Upper lobe of left lung (tissue), 6 donors: Measurements from ENCODE around the gene PCBP3. TPM values are rescaled to one million over a fixed set of nuclear protein-coding genes. Genes with fewer than 3 reads are reported as not detected.

Experiments
- ATAC-seq, 2 donors: fragments of 200-7000 bp; cut with Tn5 transposase; one replicate each; pipeline ENCODE4 v1.9.1; 2022; ENCODE audit warnings: mild to moderate bottlenecking in 2 of 2, moderate library complexity in 2 of 2; ENCODE audit not compliant: low FRiP score in 2 of 2
- DNase-seq, 2 donors: peaks; one replicate each; pipeline ENCODE4 v3.0.0-alpha.2; 2019 to 2020
- H3K27ac ChIP-seq, 4 donors: fragments of 200-600 bp; sonication (generic); one replicate each; pipeline ENCODE4 v1.5.1; 2016 to 2019
- H3K27me3 ChIP-seq, 4 donors: fragments of 200-600 bp; sonication (generic); one replicate each; pipeline ENCODE4 v1.5.1; 2017 to 2019
- H3K36me3 ChIP-seq, 4 donors: fragments of 200-600 bp; sonication (generic); one replicate each; pipeline ENCODE4 v1.5.1; 2016 to 2019
- H3K4me1 ChIP-seq, 4 donors: fragments of 200-600 bp; sonication (generic); one replicate each; pipeline ENCODE4 v1.5.1; 2018 to 2019
- H3K4me3 ChIP-seq, 4 donors: fragments of 200-600 bp; sonication (generic); one replicate each; pipeline ENCODE4 v1.5.1; 2017 to 2019; ENCODE audit warnings: mild to moderate bottlenecking in 2 of 4, moderate library complexity in 1 of 4
- H3K9me3 ChIP-seq, 4 donors: fragments of 200-600 bp; sonication (generic); one replicate each; pipeline ENCODE4 v1.5.1; 2018 to 2019
- EP300 ChIP-seq, 4 donors: sonication (generic); formaldehyde crosslinking; IDR thresholded peaks; one replicate each; pipeline ENCODE4 v1.5.1; 2017; ENCODE audit warnings: antibody characterized with exemption in 4 of 4, control low read depth in 2 of 4
- POLR2A ChIP-seq, 4 donors: fragments of 450-650 bp; IDR thresholded peaks; one replicate each; pipeline ENCODE4 v1.5.1; 2016 to 2017; ENCODE audit warnings: antibody characterized with exemption in 4 of 4, mild to moderate bottlenecking in 2 of 4
- POLR2AphosphoS5 ChIP-seq, 2 donors: sonication (generic); formaldehyde crosslinking; IDR thresholded peaks; one replicate each; pipeline ENCODE4 v1.5.1; 2017; ENCODE audit warnings: antibody characterized with exemption in 2 of 2
- WGBS, 2 donors: methylation state at CpG; one replicate each; pipeline ENCODE4 v1.1.5; 2017 to 2018; 5-methylcytosine and 5-hydroxymethylcytosine counted together
- total RNA-seq, 6 donors: library from RNA; depleted of rRNA in 4 of 6; stranded (reverse); fragments of >200 nt in 4 of 6; gene quantifications; one replicate each; pipeline versions ENCODE4 v1.1.0 to v1.2.1, GENCODE V29; 2016 to 2021
- TF ChIP-seq, protein P1 (sequence below), 6 experiments: fragments of 450-650 bp in 4 of 6; fragments of 200-600 bp in 2 of 6; sonication (generic) in 2 of 6; IDR thresholded peaks; one replicate each; pipeline ENCODE4 v1.5.1; 2016 to 2019; ENCODE audit warnings: antibody characterized with exemption in 6 of 6
- donor health status: DM: no; HTN: no; CAD: no; lungs with moderate emphysema.
- donor health status: DM: no; HTN: yes; CAD: no; lungs with severe emphysema.

PCBP3 gene
- total RNA-seq, 6 donors from 2014 or later = 0.78 to 10.5 (median 3.3) TPM

DNA sequence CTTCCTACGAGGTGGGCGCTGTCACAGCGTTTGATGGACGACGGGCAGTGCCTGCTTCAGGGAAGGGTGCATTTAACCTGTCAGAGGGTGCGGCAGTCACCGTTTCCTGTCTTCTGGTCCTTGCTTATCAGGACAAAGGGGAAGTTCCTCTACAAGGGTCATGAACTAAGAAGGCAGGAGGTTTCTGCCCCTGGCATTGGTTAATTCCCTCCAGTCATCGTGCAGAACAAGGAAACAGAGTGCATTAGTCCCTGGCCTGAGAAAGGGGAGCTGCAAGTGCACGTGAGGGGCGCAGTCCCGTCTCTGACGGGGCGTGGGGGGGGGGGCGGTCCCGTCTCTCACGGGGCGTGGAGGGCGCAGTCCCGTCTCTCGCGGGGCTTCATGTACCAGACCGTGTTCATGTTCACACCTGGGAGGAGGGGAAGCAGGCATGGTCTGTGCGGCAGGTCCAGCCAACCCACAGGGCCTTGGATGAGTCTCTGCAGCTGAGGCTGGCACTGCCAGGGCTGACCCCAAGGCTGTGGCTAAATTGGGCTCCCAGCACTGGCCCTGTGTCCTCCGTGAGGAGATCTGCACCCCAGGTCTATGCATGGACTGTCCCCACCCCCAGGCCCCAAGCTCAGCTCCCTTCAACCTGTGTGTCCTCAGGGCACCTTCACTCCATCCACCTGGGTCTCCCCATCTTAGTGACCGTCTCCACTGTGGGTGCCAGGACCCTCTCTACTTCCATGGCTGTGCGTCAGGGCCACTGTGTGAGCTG is 248.8 kb downstream of the PCBP3 start:
- Histone ChIP-seq H3K4me3 (peak overlapping the region in 2 of 4 donors; percentile 5 to 10), H3K27ac (peak overlapping the region in 2 of 4 donors; percentile 46 to 47), H3K4me1 (peaks cover 2 to 7% (median 6%) of the 10 kb centered on the region in 4 donors), H3K9me3 (no peaks in the 10 kb centered on the region), H3K36me3 (no peaks in the 10 kb centered on the region), H3K27me3 (no peaks in the 10 kb centered on the region)
- ATAC-seq (peak; percentile 16 to 25), DNase-seq (peak; percentile 64 to 80)
- WGBS, 2 donors = 41 to 49% methylated on average over 20 to 22 of the region's 26 CpGs
- TF ChIP-seq EP300 (IDR thresholded peaks at IDR 0.05) = no peak
- TF ChIP-seq POLR2AphosphoS5 (IDR thresholded peaks at IDR 0.05) = no peak
- TF ChIP-seq, protein P1, sequence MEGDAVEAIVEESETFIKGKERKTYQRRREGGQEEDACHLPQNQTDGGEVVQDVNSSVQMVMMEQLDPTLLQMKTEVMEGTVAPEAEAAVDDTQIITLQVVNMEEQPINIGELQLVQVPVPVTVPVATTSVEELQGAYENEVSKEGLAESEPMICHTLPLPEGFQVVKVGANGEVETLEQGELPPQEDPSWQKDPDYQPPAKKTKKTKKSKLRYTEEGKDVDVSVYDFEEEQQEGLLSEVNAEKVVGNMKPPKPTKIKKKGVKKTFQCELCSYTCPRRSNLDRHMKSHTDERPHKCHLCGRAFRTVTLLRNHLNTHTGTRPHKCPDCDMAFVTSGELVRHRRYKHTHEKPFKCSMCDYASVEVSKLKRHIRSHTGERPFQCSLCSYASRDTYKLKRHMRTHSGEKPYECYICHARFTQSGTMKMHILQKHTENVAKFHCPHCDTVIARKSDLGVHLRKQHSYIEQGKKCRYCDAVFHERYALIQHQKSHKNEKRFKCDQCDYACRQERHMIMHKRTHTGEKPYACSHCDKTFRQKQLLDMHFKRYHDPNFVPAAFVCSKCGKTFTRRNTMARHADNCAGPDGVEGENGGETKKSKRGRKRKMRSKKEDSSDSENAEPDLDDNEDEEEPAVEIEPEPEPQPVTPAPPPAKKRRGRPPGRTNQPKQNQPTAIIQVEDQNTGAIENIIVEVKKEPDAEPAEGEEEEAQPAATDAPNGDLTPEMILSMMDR (IDR thresholded peaks at IDR 0.05) = no peak
- TF ChIP-seq POLR2A (IDR thresholded peaks at IDR 0.05) = no peak

DNA sequence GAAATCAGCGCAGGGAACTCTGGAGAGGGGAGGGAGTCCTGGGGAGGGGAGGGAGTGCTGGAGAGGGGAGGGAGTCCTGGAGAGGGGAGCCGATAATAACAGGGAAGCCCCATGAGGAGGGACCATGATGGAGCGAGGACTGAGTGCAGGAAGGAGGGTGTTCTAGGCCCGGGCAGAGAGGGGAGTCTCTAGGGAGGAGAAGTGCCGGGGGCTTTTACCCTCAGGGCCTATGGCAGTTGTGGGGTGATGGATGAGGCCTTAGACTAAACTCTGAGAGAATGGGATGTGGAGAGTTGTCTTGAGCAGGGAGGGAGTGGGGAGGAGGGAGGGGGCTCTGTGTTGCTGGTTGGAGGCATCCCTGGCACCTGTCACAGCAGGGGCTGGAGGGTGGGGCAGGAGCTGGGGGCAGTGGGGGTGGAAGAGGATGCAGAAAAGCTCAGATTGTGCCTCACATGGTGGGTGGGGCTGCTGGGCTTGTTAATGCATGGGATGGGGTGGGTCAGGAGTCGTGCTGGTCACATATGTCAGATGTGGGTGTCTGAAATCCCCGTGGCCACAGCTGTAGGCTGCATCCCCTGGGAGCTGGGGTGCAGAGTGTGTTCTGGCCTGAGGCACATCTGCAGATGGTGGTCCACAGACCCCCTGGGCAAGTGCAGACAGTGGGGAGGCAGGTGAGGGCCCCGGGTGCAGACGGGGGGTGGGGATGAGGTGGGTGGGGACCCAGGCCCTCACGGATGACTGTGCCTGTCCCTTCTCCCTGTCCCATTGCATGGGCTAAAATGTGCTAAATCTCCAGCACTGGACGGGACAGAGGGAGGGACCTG is 249.6 kb downstream of the PCBP3 start:
- 75 to 83% methylated on average over 7 to 9 of the region's 11 CpGs for WGBS, 2 donors
- DNase-seq = no peak
- Histone ChIP-seq H3K36me3 (no peaks in the 10 kb centered on the region), H3K4me1 (peaks cover 2 to 7% (median 6%) of the 10 kb centered on the region in 4 donors), H3K27ac (no peak overlapping the region), H3K4me3 (no peak overlapping the region), H3K27me3 (no peaks in the 10 kb centered on the region), H3K9me3 (no peaks in the 10 kb centered on the region)
- ATAC-seq = no peak
- TF ChIP-seq POLR2A (IDR thresholded peaks at IDR 0.05) (no peak), EP300 (IDR thresholded peaks at IDR 0.05) (no peak), POLR2AphosphoS5 (IDR thresholded peaks at IDR 0.05) (no peak)
- TF ChIP-seq, protein P1 (IDR thresholded peaks at IDR 0.05) = no peak

DNA sequence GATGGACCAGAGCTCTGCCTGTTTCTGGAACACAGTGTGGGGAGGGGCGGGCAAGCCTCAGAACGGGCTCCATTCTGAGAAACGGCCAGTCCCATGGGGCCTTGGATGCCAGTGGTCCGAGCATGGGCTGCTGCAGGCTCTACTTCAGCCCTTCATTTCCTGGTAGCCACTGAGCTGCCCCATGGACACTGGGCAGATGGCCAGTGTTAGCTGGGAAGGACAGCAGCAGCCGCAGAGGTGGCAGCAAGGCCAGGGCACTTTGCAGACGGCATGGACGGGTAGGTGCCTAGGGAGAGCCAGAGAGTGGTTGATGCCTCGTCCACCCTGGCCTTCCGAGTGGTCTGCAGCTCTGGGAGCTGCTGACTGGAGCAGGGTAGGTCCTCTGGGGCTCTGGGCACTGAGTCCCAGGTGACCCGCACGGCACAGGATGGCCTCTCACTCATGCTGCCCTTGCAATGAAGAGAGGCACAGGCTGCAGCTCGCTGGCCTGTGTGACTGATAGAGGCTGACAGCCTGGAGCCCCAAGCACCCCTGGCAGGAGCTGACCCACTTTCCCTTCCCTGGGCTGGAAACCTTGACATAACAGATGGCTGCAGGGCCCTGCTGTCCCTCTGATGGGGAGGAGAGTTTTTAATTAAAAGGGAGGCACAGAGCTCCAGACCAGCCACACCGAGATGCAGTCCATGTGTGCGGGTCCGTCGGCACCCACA is 250.4 kb downstream of the PCBP3 start:
- Histone ChIP-seq H3K4me3 (no peak overlapping the region), H3K4me1 (peaks cover 2 to 7% (median 6%) of the 10 kb centered on the region in 4 donors), H3K27ac (no peak overlapping the region), H3K36me3 (no peaks in the 10 kb centered on the region), H3K27me3 (no peaks in the 10 kb centered on the region), H3K9me3 (no peaks in the 10 kb centered on the region)
- 85% methylated on average over 16 of the region's 16 CpGs; no CpG with 5 or more reads in 1 of the 2 donors for WGBS, 2 donors
- TF ChIP-seq, protein P1 (IDR thresholded peaks at IDR 0.05) = no peak
- no peak for TF ChIP-seq POLR2A (IDR thresholded peaks at IDR 0.05)
- TF ChIP-seq EP300 (IDR thresholded peaks at IDR 0.05) = no peak
- ATAC-seq = no peak
- DNase-seq = peak in 1 of 2 donors; percentile 35

DNA sequence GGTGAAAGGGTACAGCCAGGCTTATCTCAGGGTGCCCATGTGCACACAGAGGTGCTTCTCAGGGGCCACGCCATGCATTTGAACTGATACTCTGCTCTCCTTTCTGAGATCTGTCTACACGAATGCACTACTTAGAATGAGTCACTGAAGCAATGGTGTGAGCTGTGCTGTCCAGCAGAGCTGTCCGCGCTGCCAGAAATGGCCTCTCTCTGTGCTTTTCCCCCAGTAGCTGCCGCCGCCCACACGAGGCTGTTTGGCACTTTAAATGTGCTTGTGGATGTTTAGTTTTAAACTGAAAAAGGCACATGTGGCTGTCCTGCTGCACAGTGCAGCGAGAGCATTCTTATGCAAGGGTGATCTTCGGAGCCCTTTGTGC is 250.9 kb downstream of the PCBP3 start:
- H3K27ac ChIP-seq = no peak overlapping the region

More for the DNA sequence above, 250.9 kb downstream of the PCBP3 start:
- ATAC-seq (peak in 1 of 2 donors; percentile 77), DNase-seq (no peak)
- Histone ChIP-seq H3K9me3 (no peaks in the 10 kb centered on the region), H3K4me3 (no peak overlapping the region), H3K4me1 (peaks cover 2 to 7% (median 6%) of the 10 kb centered on the region in 4 donors), H3K36me3 (no peaks in the 10 kb centered on the region), H3K27me3 (no peaks in the 10 kb centered on the region)
- WGBS, 2 donors = 49 to 74% methylated on average over 8 to 9 of the region's 9 CpGs
- TF ChIP-seq POLR2AphosphoS5 (IDR thresholded peaks at IDR 0.05) (no peak), EP300 (IDR thresholded peaks at IDR 0.05) (no peak), POLR2A (IDR thresholded peaks at IDR 0.05) (no peak)
- TF ChIP-seq, protein P1 (IDR thresholded peaks at IDR 0.05) = no peak
